ENCODE results near the gene F8A1.
"Not testable (repeated sequence)": the region's sequence is repeated elsewhere in the genome, so short reads cannot be mapped to it uniquely, and the experiment has no call there.

F8A1 gene

DNA sequence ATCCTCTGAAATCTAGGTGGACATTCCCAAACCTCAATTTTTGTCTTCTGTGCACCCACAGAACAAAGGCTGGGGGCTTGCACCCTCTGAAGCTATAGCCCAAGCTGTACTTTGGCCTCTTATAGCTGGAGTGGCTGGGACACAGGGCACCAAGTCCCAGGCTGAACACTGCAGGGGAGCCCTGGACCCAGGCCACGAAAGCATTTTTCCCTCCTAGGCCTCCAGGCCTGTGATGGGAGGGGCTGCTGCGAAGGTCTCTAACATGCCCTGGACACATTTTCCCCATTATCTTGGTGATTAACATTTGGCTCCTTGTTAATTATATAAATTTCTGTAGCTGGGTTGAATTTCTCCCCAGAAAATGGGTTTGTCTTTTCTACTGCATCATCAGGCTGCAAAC lies 27.9 kb downstream of the F8A1 start:
- H3K27me3 Mint-ChIP-seq (ENCODE audit: low read depth, poor library complexity) = peaks cover 3% of the 10 kb centered on the region
- TF ChIP-seq, protein P1, sequence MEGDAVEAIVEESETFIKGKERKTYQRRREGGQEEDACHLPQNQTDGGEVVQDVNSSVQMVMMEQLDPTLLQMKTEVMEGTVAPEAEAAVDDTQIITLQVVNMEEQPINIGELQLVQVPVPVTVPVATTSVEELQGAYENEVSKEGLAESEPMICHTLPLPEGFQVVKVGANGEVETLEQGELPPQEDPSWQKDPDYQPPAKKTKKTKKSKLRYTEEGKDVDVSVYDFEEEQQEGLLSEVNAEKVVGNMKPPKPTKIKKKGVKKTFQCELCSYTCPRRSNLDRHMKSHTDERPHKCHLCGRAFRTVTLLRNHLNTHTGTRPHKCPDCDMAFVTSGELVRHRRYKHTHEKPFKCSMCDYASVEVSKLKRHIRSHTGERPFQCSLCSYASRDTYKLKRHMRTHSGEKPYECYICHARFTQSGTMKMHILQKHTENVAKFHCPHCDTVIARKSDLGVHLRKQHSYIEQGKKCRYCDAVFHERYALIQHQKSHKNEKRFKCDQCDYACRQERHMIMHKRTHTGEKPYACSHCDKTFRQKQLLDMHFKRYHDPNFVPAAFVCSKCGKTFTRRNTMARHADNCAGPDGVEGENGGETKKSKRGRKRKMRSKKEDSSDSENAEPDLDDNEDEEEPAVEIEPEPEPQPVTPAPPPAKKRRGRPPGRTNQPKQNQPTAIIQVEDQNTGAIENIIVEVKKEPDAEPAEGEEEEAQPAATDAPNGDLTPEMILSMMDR (IDR thresholded peaks at IDR 0.05) = no peak
- DNase-seq = no peak
- no peak overlapping the region for H3K4me3 Mint-ChIP-seq
- H3K9me3 Mint-ChIP-seq = peaks cover 83% of the 10 kb centered on the region
- H3K4me1 Mint-ChIP-seq = peaks cover 5% of the 10 kb centered on the region
- H3K27ac Mint-ChIP-seq = no peak overlapping the region
- H3K36me3 Mint-ChIP-seq (ENCODE audit: low read depth) = peaks cover 6% of the 10 kb centered on the region

DNA sequence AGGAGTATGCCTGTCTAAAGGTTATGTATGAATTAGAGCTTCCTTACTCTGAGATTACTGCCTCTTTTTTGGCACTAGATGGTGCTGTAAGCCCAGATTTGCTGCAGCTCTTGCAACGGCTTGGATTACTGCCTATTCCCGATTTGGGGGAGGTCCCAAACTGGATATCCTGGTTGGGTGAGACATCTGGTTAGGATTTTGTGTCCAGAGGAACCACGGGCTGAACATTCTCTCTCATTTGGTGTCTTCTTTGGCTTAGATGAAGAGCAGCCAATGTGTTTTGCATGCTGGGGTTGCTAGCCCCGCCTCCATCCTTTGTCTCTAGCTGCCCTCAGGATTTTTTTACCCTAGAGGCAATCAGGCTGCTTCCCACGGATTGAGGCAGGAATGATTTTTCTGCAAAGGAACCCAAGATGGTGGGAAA lies 31.9 kb downstream of the F8A1 start:
- H3K4me3 Mint-ChIP-seq = peak overlapping the region; percentile 66
- H3K27ac Mint-ChIP-seq = peak overlapping the region; percentile 44
- H3K36me3 Mint-ChIP-seq (ENCODE audit: low read depth) = peaks cover 6% of the 10 kb centered on the region
- H3K9me3 Mint-ChIP-seq = peaks cover 66% of the 10 kb centered on the region
- peaks cover 3% of the 10 kb centered on the region for H3K27me3 Mint-ChIP-seq (ENCODE audit: low read depth, poor library complexity)
- DNase-seq = peak; percentile 28
- H3K4me1 Mint-ChIP-seq = peaks cover 5% of the 10 kb centered on the region
- TF ChIP-seq, protein P1 (IDR thresholded peaks at IDR 0.05) = peak; percentile 57

DNA sequence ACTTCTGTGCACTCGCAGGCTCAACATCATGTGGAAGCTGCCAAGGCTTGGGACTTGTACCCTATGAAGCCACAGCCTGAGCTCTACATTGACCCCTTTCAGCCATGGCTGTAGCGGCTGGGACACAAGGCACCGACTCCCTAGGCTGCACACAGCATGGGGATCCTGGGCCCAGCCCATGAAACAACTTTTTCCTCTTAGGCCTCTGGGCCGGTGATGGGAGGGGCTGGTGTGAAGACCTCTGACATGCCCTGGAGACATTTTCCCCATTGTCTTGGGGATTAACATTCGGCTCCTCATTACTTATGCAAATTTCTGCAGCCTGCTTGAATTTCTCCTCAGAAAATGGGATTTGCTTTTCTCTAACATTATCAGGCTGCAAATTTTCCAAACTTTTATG lies 38.6 kb downstream of the F8A1 start:
- H3K27me3 Mint-ChIP-seq (ENCODE audit: low read depth, poor library complexity); H3K4me1 Mint-ChIP-seq; H3K36me3 Mint-ChIP-seq (ENCODE audit: low read depth); H3K27ac Mint-ChIP-seq; H3K4me3 Mint-ChIP-seq; DNase-seq: not testable (repeated sequence)
- H3K9me3 Mint-ChIP-seq = peaks cover 72% of the 10 kb centered on the region
